Liver (tissue), 9 donors: ENCODE measurements around the gene ETV4. TPM values are rescaled to one million over a fixed set of nuclear protein-coding genes. Genes with fewer than 3 reads are reported as not detected.

Experiments
- DNase-seq: peaks from one replicate; pipeline ENCODE4 v3.0.0-alpha.2; 2017; ENCODE audit warnings: low spot score
- H3K27ac ChIP-seq, 2 donors: one replicate each; pipeline ENCODE4 v1.7.0; 2013; ENCODE audit warnings: inconsistent platforms in 2 of 2, low read length in 2 of 2, control low read depth in 1 of 2, low read depth in 1 of 2, mild to moderate bottlenecking in 1 of 2
- H3K27me3 ChIP-seq, 4 donors: one replicate each; pipeline versions ENCODE4 v1.6.1 to v1.7.0; 2013; ENCODE audit warnings: low read length in 3 of 4, inconsistent platforms in 1 of 4, mild to moderate bottlenecking in 1 of 4, moderate library complexity in 1 of 4; ENCODE audit not compliant: control insufficient read depth in 4 of 4, insufficient read depth in 4 of 4
- H3K36me3 ChIP-seq, 4 donors: one replicate each; pipeline versions ENCODE4 v1.6.1 to v1.7.0; 2013; ENCODE audit warnings: low read length in 3 of 4, mild to moderate bottlenecking in 3 of 4, low read depth in 1 of 4, moderate library complexity in 1 of 4; ENCODE audit not compliant: control insufficient read depth in 4 of 4, insufficient read depth in 3 of 4
- H3K4me1 ChIP-seq, 4 donors: one replicate each; pipeline versions ENCODE4 v1.6.1 to v1.7.0; 2013; ENCODE audit warnings: low read length in 3 of 4, mild to moderate bottlenecking in 3 of 4, moderate library complexity in 1 of 4; ENCODE audit not compliant: control insufficient read depth in 4 of 4, insufficient read depth in 4 of 4
- H3K4me3 ChIP-seq, 3 donors: one replicate each; pipeline versions ENCODE4 v1.6.1 to v1.7.0; 2013; ENCODE audit warnings: low read length in 3 of 3, control low read depth in 1 of 3, low read depth in 1 of 3, mild to moderate bottlenecking in 1 of 3
- H3K9ac ChIP-seq, 2 donors: one replicate each; pipeline ENCODE4 v1.7.0; 2013; ENCODE audit warnings: low read length in 2 of 2, mild to moderate bottlenecking in 2 of 2, moderate library complexity in 2 of 2, control low read depth in 1 of 2, low read depth in 1 of 2
- H3K9me3 ChIP-seq, 4 donors: one replicate each; pipeline versions ENCODE4 v1.6.1 to v1.7.0; 2013; ENCODE audit warnings: low read length in 3 of 4; ENCODE audit not compliant: control insufficient read depth in 4 of 4
- EGR1 ChIP-seq, 2 donors: IDR thresholded peaks; 2 replicates each; pipeline ENCODE4 v1.6.1; 2016 to 2018; ENCODE audit warnings: antibody characterized with exemption in 2 of 2, low read depth in 2 of 2
- FOXA1 ChIP-seq: IDR thresholded peaks from 2 replicates; pipeline ENCODE4 v1.6.1; 2016; ENCODE audit warnings: antibody characterized with exemption
- FOXA2 ChIP-seq: IDR thresholded peaks from 2 replicates; pipeline ENCODE4 v1.6.1; 2016; ENCODE audit warnings: antibody characterized with exemption
- HNF4G ChIP-seq: IDR thresholded peaks from 2 replicates; pipeline ENCODE4 v1.6.1; 2016; ENCODE audit warnings: antibody characterized with exemption
- JUND ChIP-seq, 2 donors: IDR thresholded peaks; 2 replicates each; pipeline ENCODE4 v1.6.1; 2016; ENCODE audit warnings: antibody characterized with exemption in 2 of 2
- RXRA ChIP-seq, 2 donors: IDR thresholded peaks; 2 replicates each; pipeline ENCODE4 v1.6.1; 2017 to 2018; ENCODE audit warnings: antibody characterized with exemption in 2 of 2, mild to moderate bottlenecking in 1 of 2
- TAF1 ChIP-seq: conservative IDR thresholded peaks from 2 replicates; pipeline ENCODE4 v1.6.1; 2016; ENCODE audit warnings: antibody characterized with exemption, mild to moderate bottlenecking
- YY1 ChIP-seq: IDR thresholded peaks from 2 replicates; pipeline ENCODE4 v1.6.1; 2016; ENCODE audit warnings: antibody characterized with exemption, mild to moderate bottlenecking
- WGBS: extraction: QIAGEN DNeasy Blood & Tissue Kit; methylation state at CpG from one replicate; pipeline ENCODE4 v1.1.7; 2013; 5-methylcytosine and 5-hydroxymethylcytosine counted together
- polyA plus RNA-seq, 2 donors: library from polyadenylated mRNA; stranded (reverse) in 1 of 2; unstranded in 1 of 2; fragments of 200-250 nt in 1 of 2; fragments of >200 nt in 1 of 2; fragmentation: Nextera tagmentation in 1 of 2; extraction: Ambion mirVana in 1 of 2; gene quantifications; one replicate each; pipeline versions ENCODE4 v1.2.1 to v1.2.3, GENCODE V29; 2013 to 2015
- total RNA-seq, 2 donors: library from RNA; depleted of rRNA; stranded (reverse); fragments of >200 nt; gene quantifications; one replicate each; pipeline ENCODE4 v1.2.3, GENCODE V29; 2014
- TF ChIP-seq, protein P1 (sequence below): fragments of 150-350 bp; IDR thresholded peaks from 2 replicates; pipeline ENCODE4 v1.5.1; 2017; ENCODE audit warnings: improper control_type of control experiment, low read depth, low read length; ENCODE audit not compliant: missing input control
- TF ChIP-seq, protein P2 (sequence below): IDR thresholded peaks from 2 replicates; pipeline ENCODE4 v1.6.1; 2016; ENCODE audit warnings: antibody characterized with exemption
- TF ChIP-seq, protein P3 (sequence below): IDR thresholded peaks from 2 replicates; pipeline ENCODE4 v1.6.1; 2016; ENCODE audit warnings: antibody characterized with exemption
- TF ChIP-seq, protein P4 (sequence below): IDR thresholded peaks from 2 replicates; pipeline ENCODE4 v1.6.1; 2016; ENCODE audit warnings: antibody characterized with exemption
- donor health status: healthy.
- donor health status: healthy.
- donor health status: healthy.
- donor health status: healthy.
- donor health status: healthy.

The ETV4 gene
- total and polyA plus RNA-seq, 4 donors, result 0.08 to 1.1 (median 0.46) TPM

DNA sequence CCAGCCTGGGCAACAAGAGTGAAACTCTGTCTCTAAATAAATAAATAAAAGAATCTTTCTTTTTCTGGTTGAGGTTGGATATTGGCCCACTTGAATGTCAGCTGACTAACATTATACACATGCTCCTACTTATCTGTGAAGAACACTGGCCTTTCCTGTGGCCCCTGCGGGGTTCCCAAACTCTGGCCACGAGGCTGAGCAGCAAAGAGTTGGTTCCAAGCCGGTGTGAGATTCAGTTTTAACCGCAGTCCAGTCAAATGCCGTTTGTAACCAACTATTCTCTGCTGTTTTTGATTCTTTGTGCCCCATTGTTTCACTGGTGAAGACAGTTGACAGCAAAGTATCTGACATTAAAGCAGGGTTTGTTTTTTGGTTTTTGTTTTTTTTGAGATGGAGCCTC lies 11.2 kb downstream of the ETV4 start (continued):
- TF ChIP-seq, protein P1, sequence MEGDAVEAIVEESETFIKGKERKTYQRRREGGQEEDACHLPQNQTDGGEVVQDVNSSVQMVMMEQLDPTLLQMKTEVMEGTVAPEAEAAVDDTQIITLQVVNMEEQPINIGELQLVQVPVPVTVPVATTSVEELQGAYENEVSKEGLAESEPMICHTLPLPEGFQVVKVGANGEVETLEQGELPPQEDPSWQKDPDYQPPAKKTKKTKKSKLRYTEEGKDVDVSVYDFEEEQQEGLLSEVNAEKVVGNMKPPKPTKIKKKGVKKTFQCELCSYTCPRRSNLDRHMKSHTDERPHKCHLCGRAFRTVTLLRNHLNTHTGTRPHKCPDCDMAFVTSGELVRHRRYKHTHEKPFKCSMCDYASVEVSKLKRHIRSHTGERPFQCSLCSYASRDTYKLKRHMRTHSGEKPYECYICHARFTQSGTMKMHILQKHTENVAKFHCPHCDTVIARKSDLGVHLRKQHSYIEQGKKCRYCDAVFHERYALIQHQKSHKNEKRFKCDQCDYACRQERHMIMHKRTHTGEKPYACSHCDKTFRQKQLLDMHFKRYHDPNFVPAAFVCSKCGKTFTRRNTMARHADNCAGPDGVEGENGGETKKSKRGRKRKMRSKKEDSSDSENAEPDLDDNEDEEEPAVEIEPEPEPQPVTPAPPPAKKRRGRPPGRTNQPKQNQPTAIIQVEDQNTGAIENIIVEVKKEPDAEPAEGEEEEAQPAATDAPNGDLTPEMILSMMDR, result no peak

DNA sequence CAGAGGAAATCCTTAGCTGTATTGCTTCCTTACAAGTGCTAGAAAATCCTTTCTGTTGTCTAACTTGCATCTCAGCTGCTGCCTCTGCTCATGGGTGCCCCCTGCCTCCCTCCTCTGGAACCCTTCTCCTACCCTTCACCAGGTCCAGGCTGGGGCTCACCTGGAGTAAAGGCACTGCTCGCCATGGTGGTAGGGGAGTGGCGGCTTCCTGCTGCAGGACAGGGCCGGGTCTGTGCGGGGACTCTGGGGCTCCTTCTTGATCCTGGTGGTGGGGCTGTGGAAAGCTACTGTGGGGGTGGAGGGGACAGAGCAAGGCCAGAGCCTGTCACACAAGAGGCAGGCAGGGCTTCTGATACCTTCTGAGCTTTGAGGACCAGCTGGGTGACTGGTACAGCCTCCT lies 12.4 kb downstream of the ETV4 start:
- Histone ChIP-seq H3K27ac (no peak overlapping the region), H3K4me3 (no peak overlapping the region), H3K36me3 (no peaks in the 10 kb centered on the region), H3K4me1 (peaks cover 0 to 6% (median under 1%) of the 10 kb centered on the region in 4 donors), H3K9me3 (no peaks in the 10 kb centered on the region), H3K9ac (no peak overlapping the region), H3K27me3 (no peaks in the 10 kb centered on the region)
- no peak for DNase-seq
- WGBS, result 96% methylated on average over 4 of the region's 4 CpGs
- no peak for TF ChIP-seq HNF4G
- TF ChIP-seq, protein P2, sequence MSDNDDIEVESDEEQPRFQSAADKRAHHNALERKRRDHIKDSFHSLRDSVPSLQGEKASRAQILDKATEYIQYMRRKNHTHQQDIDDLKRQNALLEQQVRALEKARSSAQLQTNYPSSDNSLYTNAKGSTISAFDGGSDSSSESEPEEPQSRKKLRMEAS, result no peak
- TF ChIP-seq, protein P3, sequence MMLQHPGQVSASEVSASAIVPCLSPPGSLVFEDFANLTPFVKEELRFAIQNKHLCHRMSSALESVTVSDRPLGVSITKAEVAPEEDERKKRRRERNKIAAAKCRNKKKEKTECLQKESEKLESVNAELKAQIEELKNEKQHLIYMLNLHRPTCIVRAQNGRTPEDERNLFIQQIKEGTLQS, result no peak

DNA sequence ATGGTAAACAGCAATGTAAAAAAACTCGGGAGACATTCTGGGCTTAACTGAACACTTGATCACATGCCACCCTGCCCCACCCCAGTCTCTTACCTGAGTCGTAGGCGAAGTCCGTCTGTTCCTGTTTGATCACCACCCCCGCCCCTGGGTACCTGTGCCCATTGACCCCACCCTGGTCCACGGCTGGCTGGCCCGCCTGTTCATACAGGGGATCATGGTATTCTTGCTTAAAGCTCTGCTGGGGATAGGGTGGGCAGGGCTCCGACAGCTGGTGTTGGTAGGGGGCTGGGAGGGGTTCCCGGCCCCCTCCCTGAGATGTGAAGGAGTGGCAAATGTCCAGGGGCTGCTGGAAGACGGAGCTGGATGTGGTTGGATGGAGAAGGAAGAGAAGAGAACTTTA lies 13.6 kb downstream of the ETV4 start:
- no peak for DNase-seq
- no peak overlapping the region for H3K9ac ChIP-seq
- no peak overlapping the region for H3K4me3 ChIP-seq
- no peak overlapping the region for H3K27ac ChIP-seq
- no peaks in the 10 kb centered on the region for H3K27me3 ChIP-seq
- peaks cover 0 to 6% (median under 1%) of the 10 kb centered on the region in 4 donors for H3K4me1 ChIP-seq
- no peak for TF ChIP-seq JUND (IDR thresholded peaks at IDR 0.05)
- no peak for TF ChIP-seq EGR1 (IDR thresholded peaks at IDR 0.05; ENCODE audit: low read depth in 2 of 2)
- TF ChIP-seq, protein P3, result no peak
- TF ChIP-seq, protein P4, sequence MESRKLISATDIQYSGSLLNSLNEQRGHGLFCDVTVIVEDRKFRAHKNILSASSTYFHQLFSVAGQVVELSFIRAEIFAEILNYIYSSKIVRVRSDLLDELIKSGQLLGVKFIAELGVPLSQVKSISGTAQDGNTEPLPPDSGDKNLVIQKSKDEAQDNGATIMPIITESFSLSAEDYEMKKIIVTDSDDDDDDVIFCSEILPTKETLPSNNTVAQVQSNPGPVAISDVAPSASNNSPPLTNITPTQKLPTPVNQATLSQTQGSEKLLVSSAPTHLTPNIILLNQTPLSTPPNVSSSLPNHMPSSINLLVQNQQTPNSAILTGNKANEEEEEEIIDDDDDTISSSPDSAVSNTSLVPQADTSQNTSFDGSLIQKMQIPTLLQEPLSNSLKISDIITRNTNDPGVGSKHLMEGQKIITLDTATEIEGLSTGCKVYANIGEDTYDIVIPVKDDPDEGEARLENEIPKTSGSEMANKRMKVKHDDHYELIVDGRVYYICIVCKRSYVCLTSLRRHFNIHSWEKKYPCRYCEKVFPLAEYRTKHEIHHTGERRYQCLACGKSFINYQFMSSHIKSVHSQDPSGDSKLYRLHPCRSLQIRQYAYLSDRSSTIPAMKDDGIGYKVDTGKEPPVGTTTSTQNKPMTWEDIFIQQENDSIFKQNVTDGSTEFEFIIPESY, result no peak
- TF ChIP-seq, protein P2, result no peak
- TF ChIP-seq YY1, result no peak
- no peak for TF ChIP-seq FOXA1
- WGBS, result 87% methylated on average over 10 of the region's 10 CpGs
- peaks cover 0 to 3% (median 1%) of the 10 kb centered on the region in 4 donors for H3K36me3 ChIP-seq
- H3K9me3 ChIP-seq, result no peaks in the 10 kb centered on the region

DNA sequence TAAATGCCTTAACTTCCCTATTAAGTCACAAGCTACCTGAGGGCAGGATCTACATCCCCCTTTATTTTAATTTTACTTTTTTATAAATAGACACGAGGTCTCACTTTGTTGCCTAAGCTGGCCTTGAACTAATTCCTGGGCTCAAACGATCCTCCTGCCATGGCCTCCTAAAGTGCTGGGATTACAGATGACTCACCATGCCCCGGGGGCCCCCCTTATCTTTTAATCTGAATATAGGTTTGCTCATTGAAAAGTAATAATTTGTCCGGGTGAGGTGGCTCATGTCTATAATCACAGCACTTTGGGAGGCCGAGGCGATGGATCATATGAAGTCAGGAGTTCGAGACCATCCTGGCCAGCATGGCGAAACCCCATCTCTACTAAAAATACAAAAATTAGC lies 14.2 kb downstream of the ETV4 start:
- Histone ChIP-seq H3K36me3 (peaks cover 0 to 5% (median 1%) of the 10 kb centered on the region in 4 donors), H3K9me3 (no peaks in the 10 kb centered on the region), H3K27me3 (no peaks in the 10 kb centered on the region), H3K9ac (no peak overlapping the region), H3K27ac (no peak overlapping the region), H3K4me3 (no peak overlapping the region), H3K4me1 (peaks cover 0 to 6% (median under 1%) of the 10 kb centered on the region in 4 donors)
- TF ChIP-seq, protein P3, result no peak
- TF ChIP-seq RXRA (IDR thresholded peaks at IDR 0.05) (no peak), FOXA1 (no peak), FOXA2 (no peak), JUND (IDR thresholded peaks at IDR 0.05) (no peak), YY1 (no peak), TAF1 (no peak)
- DNase-seq, result no peak
- 87% methylated on average over 8 of the region's 8 CpGs for WGBS
